HG03457 (cell line): ENCODE results near the gene SLC66A3.
"Not testable (repeated sequence)": the region's sequence is repeated elsewhere in the genome, so short reads cannot be mapped to it uniquely, and the experiment has no call there.

ENCODE experiments used
- ATAC-seq: cut with Tn5 transposase; IDR thresholded peaks from one replicate; pipeline ENCODE4 v1.9.1; 2021; ENCODE audit warnings: moderate number of reproducible peaks; ENCODE audit not compliant: unreplicated experiment

SLC66A3 gene

DNA sequence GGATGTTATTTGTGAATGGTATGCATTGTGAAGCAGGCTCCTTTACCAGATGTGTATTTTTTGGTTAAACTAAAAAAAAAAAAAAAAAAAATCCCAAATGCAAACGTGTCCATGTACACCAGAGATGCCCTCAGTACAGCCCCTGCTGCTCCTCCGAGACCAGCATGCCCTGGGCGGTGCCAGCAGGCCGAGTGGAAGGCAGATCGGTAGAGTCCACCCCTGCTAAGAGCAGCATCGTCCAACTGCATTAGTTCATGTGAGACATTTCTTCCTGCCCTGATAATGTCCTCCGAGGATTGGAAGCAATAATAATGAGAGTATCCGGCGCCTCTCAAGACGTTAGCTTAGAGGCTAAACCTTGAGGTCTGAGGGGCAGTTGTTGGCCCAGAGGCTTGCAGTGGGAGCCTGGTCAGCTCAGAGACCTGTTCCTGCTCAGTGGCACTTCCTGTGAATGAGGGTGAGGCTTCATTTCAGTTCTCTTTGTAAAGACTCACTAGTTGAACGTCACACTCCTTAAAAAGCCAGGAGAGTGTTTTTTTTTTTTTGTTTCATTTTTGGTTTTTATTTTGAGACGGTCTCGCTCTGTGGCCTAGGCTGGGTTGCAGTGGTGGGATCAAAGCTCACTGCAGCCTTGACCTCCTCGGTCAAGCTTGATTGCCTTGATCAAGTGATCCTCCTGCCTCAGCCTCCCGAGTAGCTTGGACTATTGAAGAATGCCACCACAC lies 5.6 kb downstream of the SLC66A3 start:
- ATAC-seq: peak; percentile 47

GRCh38 chr2:11161747-11162146 lies 6.5 kb downstream of the SLC66A3 start:
- ATAC-seq: no peak

- ATAC-seq: no peak
Observed at GRCh38 chr2:11163439-11164317, 8.4 kb downstream of the SLC66A3 start.

GRCh38 chr2:11165046-11165445 lies 9.8 kb downstream of the SLC66A3 start:
- not testable (repeated sequence) for ATAC-seq

GRCh38 chr2:11166476-11166875 lies 11.2 kb downstream of the SLC66A3 start:
- ATAC-seq: no peak

DNA sequence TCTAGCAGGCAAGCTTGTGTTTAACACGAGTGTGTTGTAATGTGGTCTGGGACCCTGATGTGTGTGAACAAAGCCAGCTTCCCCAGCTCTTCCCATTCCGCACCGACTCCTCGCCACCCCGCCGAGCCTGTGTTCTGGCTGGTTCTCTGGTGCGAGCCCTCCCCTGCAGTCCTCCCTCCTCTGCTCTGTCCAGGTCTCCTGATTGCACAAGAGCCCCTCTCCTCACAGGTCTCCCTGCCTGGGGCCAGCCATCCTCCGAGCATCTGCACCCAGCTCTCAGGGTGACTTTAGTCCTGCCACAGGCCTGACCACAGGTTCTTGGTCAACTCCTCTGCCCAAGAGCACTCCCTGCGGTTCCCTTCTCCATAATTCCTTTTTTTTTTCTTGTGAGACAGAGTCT lies 13.2 kb downstream of the SLC66A3 start:
- no peak for ATAC-seq

DNA sequence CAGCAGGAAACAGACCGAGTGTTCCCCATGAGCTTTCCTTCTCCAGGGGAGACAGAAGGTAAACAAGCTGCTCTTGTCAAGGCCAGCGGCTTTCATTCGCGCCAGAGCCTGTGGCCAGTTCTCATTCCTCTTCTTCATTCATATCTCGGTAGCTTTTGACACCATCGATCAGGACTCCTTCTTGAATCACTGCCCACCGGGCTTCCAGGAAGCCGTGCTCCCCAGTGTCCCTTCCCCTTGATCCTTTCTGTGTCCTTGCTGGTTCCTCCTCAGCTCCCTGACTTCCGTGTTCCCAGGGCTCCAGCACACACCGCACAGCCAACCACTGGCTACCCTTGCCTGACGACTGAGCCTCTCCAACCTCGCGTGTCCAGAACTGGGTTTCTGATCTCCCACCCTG lies 14.1 kb downstream of the SLC66A3 start:
- ATAC-seq: no peak

DNA sequence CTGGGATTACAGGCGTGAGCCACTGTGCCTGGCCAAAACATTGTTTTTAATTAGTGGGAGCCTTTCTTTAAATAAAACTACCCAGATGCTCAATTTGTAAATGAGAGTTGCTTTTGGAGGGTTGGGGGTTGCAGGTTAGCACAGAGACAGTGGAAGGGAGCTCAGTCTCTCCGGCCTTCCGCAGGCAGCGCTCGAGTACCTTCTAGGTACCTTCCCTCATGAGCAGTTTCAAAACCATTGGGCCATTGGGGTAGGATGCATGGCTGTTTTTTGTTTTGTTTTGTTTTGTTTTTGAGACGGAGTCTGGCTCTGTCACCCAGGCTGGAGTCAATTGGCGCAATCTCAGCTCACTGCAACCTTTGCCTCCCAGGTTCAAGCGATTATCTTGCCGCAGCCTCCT lies 19.0 kb downstream of the SLC66A3 start:
- no peak for ATAC-seq

GRCh38 chr2:11175293-11175795 lies 20.1 kb downstream of the SLC66A3 start:
- ATAC-seq: no peak

- ATAC-seq: no peak
Observed at GRCh38 chr2:11177871-11178690, 22.8 kb downstream of the SLC66A3 start.

DNA sequence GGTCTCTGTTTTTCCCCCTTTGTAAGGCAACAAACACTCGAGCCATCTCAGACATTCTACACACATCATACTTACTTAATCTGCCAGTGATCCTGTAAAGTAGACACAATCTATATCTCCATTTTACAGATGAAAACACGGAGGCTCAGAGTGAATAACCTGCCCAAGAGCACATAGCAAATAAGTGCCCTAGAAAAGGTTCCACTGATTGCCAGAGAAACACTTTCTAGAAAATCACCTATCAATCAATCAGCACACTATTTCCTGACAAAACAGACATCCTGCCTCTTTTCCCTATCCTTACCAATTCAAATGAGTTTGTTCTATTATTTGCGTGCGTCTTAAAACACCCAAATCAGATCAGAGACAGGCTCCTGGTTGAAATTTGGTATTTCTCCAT lies 23.9 kb downstream of the SLC66A3 start:
- ATAC-seq: no peak

DNA sequence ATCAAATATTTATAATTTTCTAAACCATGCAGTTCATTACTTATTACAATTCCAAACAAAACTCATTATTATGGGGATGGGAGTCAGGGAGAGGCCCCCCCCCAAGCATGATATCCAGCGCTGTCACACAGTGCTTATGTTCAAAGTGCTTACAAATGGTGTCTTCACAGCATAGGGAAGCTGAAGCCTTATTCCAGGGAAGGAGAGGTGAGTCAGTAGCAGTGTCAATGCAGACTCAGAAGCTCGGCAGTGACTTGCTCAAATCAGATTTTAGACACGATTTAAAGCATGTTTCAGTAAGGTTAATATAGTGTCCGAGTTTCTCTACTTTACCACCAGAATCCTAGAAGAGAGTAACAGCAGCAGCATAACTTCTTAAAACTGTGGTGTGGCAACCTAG lies 24.6 kb downstream of the SLC66A3 start:
- ATAC-seq: no peak

DNA sequence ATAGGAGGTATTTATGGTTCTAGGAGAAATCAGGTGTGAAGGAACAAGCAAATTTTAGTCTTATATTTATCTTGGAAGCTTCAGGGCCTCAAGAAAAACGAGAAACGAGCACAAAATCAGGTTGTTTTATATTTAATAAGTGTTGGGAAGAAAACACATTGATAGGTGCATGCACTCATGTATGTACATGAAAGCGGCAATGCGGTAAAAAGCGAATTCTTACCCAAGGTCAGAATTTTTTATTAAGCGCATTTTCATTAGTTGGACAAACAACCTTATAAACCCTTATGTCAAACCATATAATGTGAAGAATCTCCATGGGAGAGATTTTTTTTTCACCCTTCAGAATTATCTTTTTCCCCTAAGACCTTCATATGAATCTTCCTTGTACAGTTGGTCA lies 25.4 kb downstream of the SLC66A3 start:
- no peak for ATAC-seq

DNA sequence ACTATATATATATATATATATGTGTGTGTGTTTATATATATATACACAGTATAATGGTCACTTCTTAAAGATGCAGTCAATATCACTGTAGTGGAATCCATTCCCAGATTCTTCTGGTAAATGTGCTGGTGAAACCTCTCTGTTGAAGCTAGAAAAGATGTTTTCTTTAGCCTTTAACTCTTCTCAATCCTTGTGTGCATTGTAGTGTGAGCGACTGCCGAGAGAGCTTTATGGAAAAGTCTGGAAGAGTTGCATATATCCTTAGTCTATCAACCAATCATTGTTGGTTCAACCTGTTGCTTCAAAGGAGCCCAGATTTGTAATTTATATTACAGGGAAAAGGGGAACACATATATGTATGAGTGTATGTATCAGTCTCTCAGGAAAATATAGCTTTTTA lies 27.7 kb downstream of the SLC66A3 start:
- ATAC-seq: no peak

DNA sequence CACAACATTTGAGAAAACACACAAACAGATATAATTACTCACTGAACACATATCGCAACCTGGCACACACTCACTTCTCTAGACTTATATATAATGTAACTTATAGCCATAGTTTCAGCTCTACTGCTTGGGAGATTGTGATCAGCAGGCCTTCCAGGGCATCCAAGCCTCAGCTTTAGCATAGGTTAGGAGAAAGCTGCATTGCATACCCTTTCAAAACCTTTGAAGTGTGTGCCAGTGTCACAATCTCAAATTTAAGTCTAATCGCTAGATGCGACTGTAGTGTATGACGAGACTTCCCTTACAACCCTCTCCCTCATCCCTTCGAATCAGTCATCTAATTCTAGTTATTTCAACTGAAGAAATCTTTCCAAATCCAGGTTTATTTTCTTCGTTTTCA lies 30.9 kb downstream of the SLC66A3 start:
- ATAC-seq: no peak

- ATAC-seq: no peak
Observed at GRCh38 chr2:11187083-11187619, 31.9 kb downstream of the SLC66A3 start.

DNA sequence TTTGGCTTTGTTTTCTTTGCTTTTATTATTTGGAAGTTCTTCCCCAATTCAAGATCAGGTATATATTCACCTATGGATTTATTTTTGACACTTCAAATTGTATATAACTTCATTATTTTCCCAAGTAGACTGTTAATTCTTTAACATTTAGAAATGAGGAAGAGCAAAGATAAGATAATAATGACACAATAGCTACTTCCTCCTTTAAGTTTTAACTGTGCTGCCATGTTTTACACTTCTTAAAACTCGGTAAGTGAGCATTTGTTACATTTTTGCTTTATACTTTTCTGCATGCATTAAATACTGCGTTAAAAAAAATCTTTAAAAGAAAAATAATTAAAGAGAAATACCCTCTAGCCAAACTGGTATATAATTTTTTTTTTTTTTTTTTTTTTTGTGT lies 32.5 kb downstream of the SLC66A3 start:
- no peak for ATAC-seq

GRCh38 chr2:11196246-11196645 lies 41.0 kb downstream of the SLC66A3 start:
- no peak for ATAC-seq

DNA sequence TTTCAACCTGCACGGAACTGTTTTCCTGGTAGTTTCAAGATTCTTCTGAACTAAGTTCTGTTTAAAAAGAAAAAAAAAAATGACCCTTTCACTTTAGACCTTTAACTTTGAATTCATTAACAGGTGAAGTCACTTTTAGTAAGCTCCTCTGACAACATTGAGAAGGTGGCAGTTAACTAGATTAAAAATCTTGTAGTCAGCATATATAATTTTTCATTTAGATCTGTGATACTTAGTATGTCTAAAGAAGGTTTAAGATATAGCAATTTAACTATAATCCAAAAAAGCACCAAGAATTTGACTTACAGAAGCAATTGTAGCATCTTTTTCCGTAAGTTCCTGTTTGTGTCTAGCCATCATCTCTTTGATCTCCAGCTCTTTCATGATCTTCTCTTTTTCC lies 45.4 kb downstream of the SLC66A3 start:
- ATAC-seq: no peak

- ATAC-seq: no peak
Observed at GRCh38 chr2:11201969-11202368, 46.7 kb downstream of the SLC66A3 start.

GRCh38 chr2:11203480-11203879 lies 48.2 kb downstream of the SLC66A3 start:
- ATAC-seq: no peak
